ENCODE measurements around the gene VWA7.

The VWA7 gene

DNA sequence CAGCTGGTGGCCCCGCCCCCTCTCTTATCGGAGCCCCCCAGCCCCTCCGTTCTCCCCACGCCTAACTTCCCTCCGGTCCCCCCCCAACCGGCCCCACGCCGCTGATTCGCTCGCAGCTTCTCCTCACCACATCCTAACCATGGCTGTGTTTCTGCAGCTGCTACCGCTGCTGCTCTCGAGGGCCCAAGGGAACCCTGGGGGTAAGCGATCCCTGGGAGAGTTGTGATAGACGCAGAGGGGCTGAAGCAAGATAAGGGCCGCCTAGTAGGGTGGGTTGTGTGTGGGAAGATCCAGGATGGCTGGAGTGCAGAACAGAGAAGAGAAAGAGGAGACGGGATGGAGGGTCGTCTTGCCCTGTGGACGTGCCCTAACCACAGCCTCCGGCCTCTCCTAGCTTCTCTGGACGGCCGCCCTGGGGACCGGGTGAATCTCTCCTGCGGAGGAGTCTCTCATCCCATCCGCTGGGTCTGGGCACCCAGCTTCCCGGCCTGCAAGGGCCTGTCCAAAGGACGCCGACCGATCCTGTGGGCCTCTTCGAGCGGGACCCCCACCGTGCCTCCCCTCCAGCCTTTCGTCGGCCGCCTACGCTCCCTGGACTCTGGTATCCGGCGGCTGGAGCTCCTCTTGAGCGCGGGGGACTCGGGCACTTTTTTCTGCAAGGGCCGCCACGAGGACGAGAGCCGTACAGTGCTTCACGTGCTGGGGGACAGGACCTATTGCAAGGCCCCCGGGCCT, 53.7 kb downstream of the VWA7 start, which contains the start of gene MPIG6B:
TSS of gene MPIG6B (plus strand) at position 129 of the 735 bp plus-strand sequence. CDS start at position 140, 11 bp downstream.
- in situ Hi-C loops (cut with MboI; ENCODE audit: low pct_unique_long_range_greater_than_20kb, low sequenced_read_pairs, unreplicated experiment) = no loop called here
- DNase-seq (ENCODE audit: low spot score) = no peak
- TF ChIP-seq, protein P1, sequence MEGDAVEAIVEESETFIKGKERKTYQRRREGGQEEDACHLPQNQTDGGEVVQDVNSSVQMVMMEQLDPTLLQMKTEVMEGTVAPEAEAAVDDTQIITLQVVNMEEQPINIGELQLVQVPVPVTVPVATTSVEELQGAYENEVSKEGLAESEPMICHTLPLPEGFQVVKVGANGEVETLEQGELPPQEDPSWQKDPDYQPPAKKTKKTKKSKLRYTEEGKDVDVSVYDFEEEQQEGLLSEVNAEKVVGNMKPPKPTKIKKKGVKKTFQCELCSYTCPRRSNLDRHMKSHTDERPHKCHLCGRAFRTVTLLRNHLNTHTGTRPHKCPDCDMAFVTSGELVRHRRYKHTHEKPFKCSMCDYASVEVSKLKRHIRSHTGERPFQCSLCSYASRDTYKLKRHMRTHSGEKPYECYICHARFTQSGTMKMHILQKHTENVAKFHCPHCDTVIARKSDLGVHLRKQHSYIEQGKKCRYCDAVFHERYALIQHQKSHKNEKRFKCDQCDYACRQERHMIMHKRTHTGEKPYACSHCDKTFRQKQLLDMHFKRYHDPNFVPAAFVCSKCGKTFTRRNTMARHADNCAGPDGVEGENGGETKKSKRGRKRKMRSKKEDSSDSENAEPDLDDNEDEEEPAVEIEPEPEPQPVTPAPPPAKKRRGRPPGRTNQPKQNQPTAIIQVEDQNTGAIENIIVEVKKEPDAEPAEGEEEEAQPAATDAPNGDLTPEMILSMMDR (IDR thresholded peaks at IDR 0.05; ENCODE audit: extremely low read depth, insufficient read depth, missing control alignments) = no peak

DNA sequence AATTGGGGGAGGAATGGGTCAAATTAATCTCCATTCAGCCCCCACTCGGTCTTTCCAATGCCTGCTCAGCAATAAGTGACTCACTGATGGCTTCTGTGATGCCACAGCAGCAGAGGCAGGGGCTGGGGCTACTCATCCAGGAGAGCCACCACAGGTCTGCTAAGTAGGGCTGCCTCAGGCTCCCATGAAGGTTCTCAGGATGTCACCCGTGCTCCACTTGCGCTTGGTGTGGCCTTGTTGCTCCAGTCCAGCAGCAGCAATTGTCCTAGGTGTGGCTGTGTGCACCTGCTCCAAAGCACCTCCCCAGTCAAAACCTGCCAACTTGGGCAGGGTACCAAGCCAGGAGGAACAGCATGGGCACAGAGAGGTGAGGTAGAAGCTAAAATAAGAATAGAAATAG, 55.0 kb downstream of the VWA7 start:
- TF ChIP-seq, protein P1 (IDR thresholded peaks at IDR 0.05; ENCODE audit: extremely low read depth, insufficient read depth, missing control alignments) = no peak
- in situ Hi-C loops (cut with MboI; ENCODE audit: low pct_unique_long_range_greater_than_20kb, low sequenced_read_pairs, unreplicated experiment) = no loop called here

DNA sequence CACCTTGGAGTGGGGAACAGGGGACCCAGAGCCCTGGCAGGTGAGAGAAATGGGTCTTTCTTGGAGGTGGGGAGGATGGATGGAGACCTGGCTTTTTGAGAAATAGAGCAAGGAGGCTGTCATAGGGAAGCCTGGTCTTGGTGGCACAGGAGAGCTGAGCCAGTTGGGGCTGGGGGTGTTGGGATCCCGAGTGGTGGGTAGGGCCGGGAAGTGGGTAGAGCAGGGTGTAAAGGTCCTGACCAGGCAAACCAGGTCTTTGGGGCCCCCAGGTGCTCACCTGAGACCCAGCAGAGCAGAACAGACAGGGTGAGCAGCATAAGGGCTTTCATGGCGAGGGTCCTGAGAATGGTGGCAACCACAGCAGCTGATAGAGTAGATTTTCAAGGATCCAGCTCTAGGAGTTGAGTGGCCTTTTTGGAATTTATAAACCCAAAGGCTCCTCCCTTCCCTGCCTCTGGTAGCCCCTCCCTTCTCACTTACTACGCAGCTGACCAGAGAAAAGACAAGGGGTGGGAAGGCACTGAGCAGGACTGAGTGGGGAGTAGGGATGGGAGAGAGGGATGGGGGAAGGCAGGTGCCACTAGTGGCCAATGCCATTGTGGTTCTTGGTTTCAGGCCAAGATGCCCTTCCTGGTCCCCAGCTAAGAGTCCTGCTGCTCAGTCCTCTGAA, 55.6 kb downstream of the VWA7 start, which contains the start of gene LY6G6C:
TSS of gene LY6G6C (minus strand) at position 396 of the 670 bp plus-strand sequence. CDS start at position 329, 67 bp downstream.
- in situ Hi-C loops (cut with MboI; ENCODE audit: low pct_unique_long_range_greater_than_20kb, low sequenced_read_pairs, unreplicated experiment) = no loop called here
- no peak for DNase-seq (ENCODE audit: low spot score)

More for the DNA sequence above, 55.0 kb downstream of the VWA7 start:
- no peak for DNase-seq (ENCODE audit: low spot score)

DNA sequence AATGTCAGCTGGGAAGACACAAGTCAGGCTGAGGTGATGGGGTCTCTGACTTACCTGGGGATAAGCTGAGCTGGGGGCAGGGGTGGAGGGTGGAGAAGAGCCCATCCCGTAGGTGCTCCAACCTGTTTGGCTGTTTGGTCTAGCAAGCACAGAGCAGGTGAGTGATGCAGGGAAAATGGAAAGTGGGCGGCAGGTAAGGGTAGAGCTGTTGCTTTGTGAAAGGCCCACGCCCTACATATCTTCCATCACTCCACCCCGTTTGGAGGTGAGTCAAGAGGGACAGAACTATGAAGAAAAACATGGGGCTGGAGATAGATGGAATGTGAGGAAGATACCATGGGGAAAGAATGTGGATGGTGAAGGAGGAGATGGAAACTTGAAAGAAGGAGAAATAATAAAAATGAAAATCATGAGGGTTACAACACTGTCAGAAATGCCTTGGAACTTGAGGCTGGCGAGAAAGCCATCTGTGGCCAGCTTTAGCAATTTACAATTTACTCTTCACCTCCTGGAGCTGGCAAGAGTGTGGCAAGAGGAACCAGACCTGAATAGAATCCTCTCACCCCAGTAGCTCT, 56.8 kb downstream of the VWA7 start:
- in situ Hi-C loops (cut with MboI; ENCODE audit: low pct_unique_long_range_greater_than_20kb, low sequenced_read_pairs, unreplicated experiment) = no loop called here

More for the DNA sequence above, 55.6 kb downstream of the VWA7 start, which contains the start of gene LY6G6C:
- TF ChIP-seq, protein P1 (IDR thresholded peaks at IDR 0.05; ENCODE audit: extremely low read depth, insufficient read depth, missing control alignments) = no peak

DNA sequence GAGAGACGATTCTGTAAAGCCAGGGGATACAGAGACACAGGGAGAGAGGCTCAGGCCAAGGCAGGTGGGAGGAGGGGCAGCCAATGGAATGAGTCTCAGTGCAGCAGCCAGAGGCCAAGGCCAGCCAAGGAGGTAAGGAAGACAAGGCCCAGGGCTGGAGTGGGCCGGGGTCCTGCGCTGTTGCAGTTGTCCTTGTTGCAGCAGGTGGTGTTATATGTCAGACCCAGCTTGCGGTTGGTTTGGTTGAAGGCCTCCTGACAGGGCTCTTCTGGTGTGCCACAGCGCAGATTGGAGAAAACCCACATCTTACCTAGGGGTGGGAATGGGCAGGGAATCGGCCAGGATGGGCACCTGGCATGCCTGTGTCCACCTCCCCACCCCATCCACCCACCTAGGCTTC, 58.1 kb downstream of the VWA7 start:
- in situ Hi-C loops (cut with MboI; ENCODE audit: low pct_unique_long_range_greater_than_20kb, low sequenced_read_pairs, unreplicated experiment) = no loop called here
- no peak for DNase-seq (ENCODE audit: low spot score)
- TF ChIP-seq, protein P1 (IDR thresholded peaks at IDR 0.05; ENCODE audit: extremely low read depth, insufficient read depth, missing control alignments) = no peak

More for the DNA sequence above, 56.8 kb downstream of the VWA7 start:
- TF ChIP-seq, protein P1 (IDR thresholded peaks at IDR 0.05; ENCODE audit: extremely low read depth, insufficient read depth, missing control alignments) = no peak
- DNase-seq (ENCODE audit: low spot score) = no peak

DNA sequence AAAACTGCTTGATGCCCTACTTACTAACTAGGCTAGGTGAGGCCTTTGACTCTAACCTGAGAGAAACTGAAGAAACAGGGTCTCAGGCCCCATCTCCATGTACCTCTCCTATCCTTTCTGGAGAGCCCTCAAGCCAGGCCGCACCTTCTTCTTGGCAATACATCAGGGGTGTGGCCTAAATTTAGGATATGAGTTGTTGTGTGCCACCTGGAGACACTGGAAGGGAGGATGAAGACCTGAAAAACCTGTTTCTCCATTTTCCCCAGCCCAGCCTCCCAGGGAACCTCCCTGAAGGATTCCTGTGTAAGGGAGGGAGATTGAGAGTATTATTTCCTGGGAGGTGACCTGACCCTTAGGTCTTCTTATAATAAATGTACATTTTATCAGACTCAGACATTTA, 58.9 kb downstream of the VWA7 start:
- in situ Hi-C loops (cut with MboI; ENCODE audit: low pct_unique_long_range_greater_than_20kb, low sequenced_read_pairs, unreplicated experiment) = no loop called here
- TF ChIP-seq, protein P1 (IDR thresholded peaks at IDR 0.05; ENCODE audit: extremely low read depth, insufficient read depth, missing control alignments) = no peak
- DNase-seq (ENCODE audit: low spot score) = no peak

Data from GM13977 (cell line).